PC-9 (cell line): ENCODE measurements around the gene DIPK2B. TPM values are rescaled to one million over a fixed set of nuclear protein-coding genes. Genes with fewer than 3 reads are reported as not detected.

ENCODE experiments used
- BruUV-seq: library from RNA; stranded (reverse); fragments of 400-500 nt; replicated peaks from 2 replicates; lab custom pipeline; 2021; lab: Mats Ljungman, UMichigan
- CTCF ChIA-PET: fragments of 300-600 bp; sonication (Branson Sonifier 250); formaldehyde crosslinking; loops from one replicate; lab custom pipeline; 2022; ENCODE audit warnings: antibody characterized with exemption; lab: Charles Lee
- POLR2A ChIA-PET: fragments of 300-600 bp; sonication (Branson Sonifier 250); formaldehyde crosslinking; loops from one replicate; lab custom pipeline; 2022; ENCODE audit warnings: antibody characterized with exemption; ENCODE audit not compliant: unreplicated experiment; lab: Charles Lee
- DNase-seq, 2 experiments: peaks; one replicate each; pipeline versions ENCODE4 v3.0.0 to v3.0.0-alpha.2; 2015 to 2022; ENCODE audit warnings: mixed read lengths in 1 of 2
- H2AFZ ChIP-seq: fragments of 200-600 bp; sonication (generic); 2 replicates; pipeline ENCODE4 v1.8.1; 2017; ENCODE audit warnings: antibody characterized with exemption
- H3F3A ChIP-seq: fragments of 200-600 bp; sonication (generic); 2 replicates; pipeline ENCODE4 v1.8.1; 2017; ENCODE audit warnings: antibody characterized with exemption, mild to moderate bottlenecking, low read depth; ENCODE audit not compliant: insufficient read depth
- H3K27ac ChIP-seq: fragments of 200-600 bp; sonication (generic); 2 replicates; pipeline ENCODE4 v1.6.1; 2016; ENCODE audit warnings: mixed run types
- H3K27me3 ChIP-seq: fragments of 200-600 bp; sonication (generic); 2 replicates; pipeline ENCODE4 v1.6.1; 2016; ENCODE audit warnings: low read depth, mixed run types; ENCODE audit not compliant: insufficient read depth
- H3K36me3 ChIP-seq: fragments of 200-600 bp; sonication (generic); 2 replicates; pipeline ENCODE4 v1.6.1; 2016; ENCODE audit warnings: low read depth, mixed run types
- H3K4me1 ChIP-seq: fragments of 200-600 bp; sonication (generic); replicated peaks from 2 replicates; pipeline ENCODE4 v1.6.1; 2016; ENCODE audit warnings: mixed run types; ENCODE audit not compliant: insufficient read depth
- H3K4me2 ChIP-seq: fragments of 200-600 bp; sonication (generic); 2 replicates; pipeline ENCODE4 v1.6.1; 2017; ENCODE audit warnings: mixed run types
- H3K4me3 ChIP-seq: fragments of 200-600 bp; sonication (generic); 2 replicates; pipeline ENCODE4 v1.6.1; 2016; ENCODE audit warnings: mixed run types
- H3K79me2 ChIP-seq: fragments of 200-600 bp; sonication (generic); 2 replicates; pipeline ENCODE4 v1.6.1; 2017; ENCODE audit warnings: low read depth, mixed run types
- H3K9me2 ChIP-seq: fragments of 200-600 bp; sonication (generic); 2 replicates; pipeline ENCODE4 v1.8.1; 2017; ENCODE audit warnings: mild to moderate bottlenecking; ENCODE audit not compliant: insufficient read depth
- H3K9me3 ChIP-seq: fragments of 200-600 bp; sonication (generic); 2 replicates; pipeline ENCODE4 v1.8.1; 2016; ENCODE audit warnings: low read depth; ENCODE audit not compliant: insufficient read depth
- H4K20me1 ChIP-seq: fragments of 200-600 bp; sonication (generic); 2 replicates; pipeline ENCODE4 v1.8.1; 2017; ENCODE audit not compliant: insufficient read depth
- CTCF ChIP-seq: fragments of 200-600 bp; sonication (generic); conservative IDR thresholded peaks from 2 replicates; pipeline ENCODE4 v1.6.1; 2017; ENCODE audit warnings: mixed run types, antibody characterized with exemption, mild to moderate bottlenecking, moderate library complexity
- EZH2 ChIP-seq: fragments of 200-600 bp; sonication (generic); IDR thresholded peaks from 2 replicates; pipeline ENCODE4 v1.8.0; 2017; ENCODE audit warnings: antibody characterized with exemption, low read depth
- intact Hi-C: fragments of 100-400 bp; cut with micrococcal nuclease; formaldehyde crosslinking; loops from one replicate; pipeline ENCODE4 v1.10.0; 2022; ENCODE audit not compliant: unreplicated experiment
- total RNA-seq: library from RNA; stranded (reverse); gene quantifications from 2 replicates; pipeline ENCODE4 v1.2.3, GENCODE V29; 2021

Gene DIPK2B
- total RNA-seq, 1 experiment from 2014 or later, result not detected

- no peak for DNase-seq
- Histone ChIP-seq H3K27ac (no peak overlapping the region), H3F3A (no peaks in the 10 kb centered on the region), H3K4me2 (no peak overlapping the region), H3K9me2 (no peaks in the 10 kb centered on the region), H3K27me3 (no peaks in the 10 kb centered on the region), H3K79me2 (no peaks in the 10 kb centered on the region), H3K9me3 (no peaks in the 10 kb centered on the region), H2AFZ (no peak overlapping the region), H3K4me3 (no peak overlapping the region), H3K4me1 (no peaks in the 10 kb centered on the region), H3K36me3 (no peaks in the 10 kb centered on the region), H4K20me1 (no peaks in the 10 kb centered on the region)
- ChIA-PET CTCF (no interaction called here), POLR2A (no interaction called here)
- TF ChIP-seq CTCF, result no peak
- TF ChIP-seq EZH2, result no peak
- intact Hi-C loops, result no loop called here
- no TSS peak for BruUV-seq
Observed at GRCh38 chrX:45196701-45197100, 4.0 kb downstream of the DIPK2B start.

- Histone ChIP-seq H3K4me3 (no peak overlapping the region), H3K9me2 (no peaks in the 10 kb centered on the region), H4K20me1 (no peaks in the 10 kb centered on the region), H3K4me2 (no peak overlapping the region), H3F3A (no peaks in the 10 kb centered on the region), H3K79me2 (no peaks in the 10 kb centered on the region), H3K9me3 (no peaks in the 10 kb centered on the region), H3K36me3 (no peaks in the 10 kb centered on the region), H2AFZ (no peak overlapping the region), H3K27ac (no peak overlapping the region), H3K4me1 (no peaks in the 10 kb centered on the region), H3K27me3 (no peaks in the 10 kb centered on the region)
- CTCF ChIA-PET, result no interaction called here
- POLR2A ChIA-PET, result no interaction called here
- DNase-seq, result no peak
- no TSS peak for BruUV-seq
- intact Hi-C loops, result no loop called here
- TF ChIP-seq CTCF (no peak), EZH2 (no peak)
Observed at GRCh38 chrX:45191820-45192409, 8.8 kb downstream of the DIPK2B start.

- POLR2A ChIA-PET, result no interaction called here
- intact Hi-C loops, result no loop called here
- H3K79me2 ChIP-seq, result no peaks in the 10 kb centered on the region
Observed at GRCh38 chrX:45191383-45191782, 9.3 kb downstream of the DIPK2B start.

More at GRCh38 chrX:45191383-45191782, 9.3 kb downstream of the DIPK2B start:
- TF ChIP-seq CTCF (no peak), EZH2 (no peak)
- no peak overlapping the region for H3K4me2 ChIP-seq
- no peaks in the 10 kb centered on the region for H3K27me3 ChIP-seq
- no peaks in the 10 kb centered on the region for H3K36me3 ChIP-seq
- H4K20me1 ChIP-seq, result no peaks in the 10 kb centered on the region
- no peaks in the 10 kb centered on the region for H3K4me1 ChIP-seq
- no peak for DNase-seq
- H3F3A ChIP-seq, result no peaks in the 10 kb centered on the region
- H3K9me3 ChIP-seq, result no peaks in the 10 kb centered on the region
- H3K9me2 ChIP-seq, result no peaks in the 10 kb centered on the region
- no peak overlapping the region for H3K27ac ChIP-seq
- no peak overlapping the region for H3K4me3 ChIP-seq
- no peak overlapping the region for H2AFZ ChIP-seq
- CTCF ChIA-PET, result no interaction called here
- no TSS peak for BruUV-seq
